Measurements from ENCODE around the gene MTTP.

DNA sequence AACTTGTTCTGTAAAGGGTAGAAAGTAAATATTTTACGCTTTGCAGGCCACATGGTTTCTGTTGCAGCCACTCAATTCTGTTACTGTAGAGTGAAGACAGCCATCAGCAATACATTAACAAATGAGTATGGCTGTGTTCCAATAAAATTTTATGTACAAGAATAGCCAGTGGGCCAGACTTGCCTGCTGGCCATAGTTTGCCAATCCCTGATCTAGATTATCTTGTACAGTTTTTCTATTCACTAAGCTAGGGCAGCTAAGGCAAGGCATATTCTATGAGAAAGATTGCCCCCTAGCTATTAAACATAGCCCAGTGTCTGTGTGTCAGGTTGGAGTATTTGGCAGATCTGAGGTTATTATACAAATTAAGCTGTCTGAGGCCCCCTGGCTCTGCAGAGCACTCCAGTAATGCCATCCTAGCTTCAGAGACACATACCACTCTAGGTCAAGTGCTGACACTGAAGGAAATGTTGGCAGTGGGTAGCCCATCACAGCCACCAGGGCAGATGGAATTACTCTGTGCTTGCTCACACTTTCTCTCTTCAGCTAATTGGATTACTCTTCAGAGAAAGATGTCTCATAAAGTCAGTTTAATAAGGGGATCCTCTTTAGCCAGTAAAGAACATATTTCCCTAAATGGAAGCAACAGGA lies 40.7 kb downstream of the MTTP start:
- TF ChIP-seq POLR2A (IDR thresholded peaks at IDR 0.05) (no peak), POLR2AphosphoS5 (IDR thresholded peaks at IDR 0.05) (no peak), EP300 (IDR thresholded peaks at IDR 0.05) (no peak)
- TF ChIP-seq, protein P1, sequence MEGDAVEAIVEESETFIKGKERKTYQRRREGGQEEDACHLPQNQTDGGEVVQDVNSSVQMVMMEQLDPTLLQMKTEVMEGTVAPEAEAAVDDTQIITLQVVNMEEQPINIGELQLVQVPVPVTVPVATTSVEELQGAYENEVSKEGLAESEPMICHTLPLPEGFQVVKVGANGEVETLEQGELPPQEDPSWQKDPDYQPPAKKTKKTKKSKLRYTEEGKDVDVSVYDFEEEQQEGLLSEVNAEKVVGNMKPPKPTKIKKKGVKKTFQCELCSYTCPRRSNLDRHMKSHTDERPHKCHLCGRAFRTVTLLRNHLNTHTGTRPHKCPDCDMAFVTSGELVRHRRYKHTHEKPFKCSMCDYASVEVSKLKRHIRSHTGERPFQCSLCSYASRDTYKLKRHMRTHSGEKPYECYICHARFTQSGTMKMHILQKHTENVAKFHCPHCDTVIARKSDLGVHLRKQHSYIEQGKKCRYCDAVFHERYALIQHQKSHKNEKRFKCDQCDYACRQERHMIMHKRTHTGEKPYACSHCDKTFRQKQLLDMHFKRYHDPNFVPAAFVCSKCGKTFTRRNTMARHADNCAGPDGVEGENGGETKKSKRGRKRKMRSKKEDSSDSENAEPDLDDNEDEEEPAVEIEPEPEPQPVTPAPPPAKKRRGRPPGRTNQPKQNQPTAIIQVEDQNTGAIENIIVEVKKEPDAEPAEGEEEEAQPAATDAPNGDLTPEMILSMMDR (IDR thresholded peaks at IDR 0.05): no peak

All from stomach (tissue), 4 donors.